Posterior vena cava (tissue), 2 donors: ENCODE results near the gene EXT2. TPM values are rescaled to one million over a fixed set of nuclear protein-coding genes. Genes with fewer than 3 reads are reported as not detected.
A peak's percentile ranks its signal among the peaks of the same experiment; 100 is the strongest.

Experiments
- DNase-seq: peaks from one replicate; pipeline ENCODE4 v3.0.0-alpha.2; 2020; ENCODE audit warnings: low spot score
- intact Hi-C, 2 donors: fragments of 100-400 bp; cut with DNase I; formaldehyde crosslinking; loops; one replicate each; pipeline versions ENCODE4 v1.14.1 to v1.14.2; 2022 to 2023
- total RNA-seq, 2 donors: library from RNA; stranded (reverse); fragmentation: NEBNext Ultra II Directional; extraction: Animal tissue kit (Norgen Biotek cat#: 25700); gene quantifications; one replicate each; pipeline ENCODE4 v1.2.1, GENCODE V29; 2021
- donor health status: DM: yes; HTN: yes; CAD: no.
- donor health status: DM: yes; HTN: yes; CAD: no.

Gene EXT2
- total RNA-seq, 2 donors from 2014 or later = 60.1 to 62.8 TPM

GRCh38 chr11:44247508-44247907, 152.0 kb downstream of the EXT2 start:
- intact Hi-C loops = no loop called here
- peak; percentile 29 for DNase-seq

DNA sequence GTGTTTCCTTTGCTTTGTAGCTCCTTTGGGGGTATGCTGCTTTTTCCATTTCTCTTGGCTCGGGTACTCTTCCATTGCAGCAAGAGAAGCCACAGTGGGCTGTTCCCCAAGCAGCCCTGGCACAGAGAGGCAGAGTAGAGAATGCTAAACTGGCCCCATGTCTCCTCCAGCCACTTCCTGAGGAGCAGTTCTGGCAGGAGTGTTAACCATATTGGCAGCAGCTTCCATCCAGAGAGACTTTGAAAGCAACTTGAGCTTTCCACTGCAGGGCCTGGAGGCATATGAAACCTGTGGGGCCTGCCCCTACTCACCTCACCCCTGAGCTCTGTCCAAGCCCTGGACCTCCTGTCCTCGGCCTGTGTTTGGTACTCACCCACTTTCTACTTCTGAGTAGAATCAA, 152.6 kb downstream of the EXT2 start:
- intact Hi-C loops = no loop called here
- DNase-seq = no peak

- DNase-seq = no peak
- intact Hi-C loops = no loop called here
Measured at GRCh38 chr11:44250421-44250820, 154.9 kb downstream of the EXT2 start.

- no peak for DNase-seq
- intact Hi-C loops = no loop called here
Measured at GRCh38 chr11:44252999-44253602, 157.6 kb downstream of the EXT2 start.

GRCh38 chr11:44255406-44256071, 160.1 kb downstream of the EXT2 start:
- no peak for DNase-seq
- intact Hi-C loops = no loop called here

GRCh38 chr11:44256673-44257291, 161.3 kb downstream of the EXT2 start:
- intact Hi-C loops = no loop called here

DNA sequence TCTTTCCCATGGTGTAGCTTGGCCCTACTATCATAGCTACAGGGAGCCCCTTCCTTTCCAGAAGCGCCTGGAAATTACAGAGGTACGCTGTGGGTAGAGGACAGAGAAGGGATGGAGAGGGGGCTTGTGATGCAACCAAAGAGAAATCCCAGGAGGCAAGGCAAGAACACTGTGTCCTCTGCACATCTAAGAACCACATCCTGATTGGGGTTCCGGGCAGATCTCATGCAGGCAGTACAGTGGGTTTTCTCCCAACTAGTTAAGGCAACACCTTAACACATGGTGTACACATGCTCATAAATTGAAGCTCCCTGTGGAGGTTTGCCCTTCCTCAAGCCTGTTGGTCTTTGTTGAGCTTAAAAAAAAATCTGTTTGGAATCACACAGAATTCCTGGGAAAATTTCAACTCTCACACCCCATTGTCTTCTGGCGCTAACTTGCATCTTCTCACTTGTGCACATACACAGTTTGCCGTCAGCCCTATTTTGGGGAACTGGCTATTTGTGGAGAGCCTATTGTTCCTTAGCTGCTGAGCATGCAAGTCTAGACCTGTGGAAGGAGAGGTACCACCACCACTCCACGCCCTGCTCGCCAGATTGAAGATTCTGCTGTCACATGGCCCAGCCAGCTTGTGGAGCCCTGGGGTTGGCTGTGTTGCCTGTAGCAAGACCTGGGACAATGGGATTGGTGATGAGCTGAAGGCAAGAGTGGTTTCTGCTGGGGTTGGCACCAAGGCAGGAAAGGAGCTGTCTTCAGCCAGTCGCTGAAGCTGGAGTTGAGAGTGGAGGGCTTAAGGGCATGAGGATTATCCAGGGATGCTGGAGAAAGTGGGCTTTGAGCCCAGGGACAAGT, 162.1 kb downstream of the EXT2 start:
- DNase-seq = no peak
- intact Hi-C loops = no loop called here

More at GRCh38 chr11:44256673-44257291, 161.3 kb downstream of the EXT2 start:
- no peak for DNase-seq

- intact Hi-C loops = no loop called here
- no peak for DNase-seq
Measured at GRCh38 chr11:44258190-44258489, 162.7 kb downstream of the EXT2 start.

DNA sequence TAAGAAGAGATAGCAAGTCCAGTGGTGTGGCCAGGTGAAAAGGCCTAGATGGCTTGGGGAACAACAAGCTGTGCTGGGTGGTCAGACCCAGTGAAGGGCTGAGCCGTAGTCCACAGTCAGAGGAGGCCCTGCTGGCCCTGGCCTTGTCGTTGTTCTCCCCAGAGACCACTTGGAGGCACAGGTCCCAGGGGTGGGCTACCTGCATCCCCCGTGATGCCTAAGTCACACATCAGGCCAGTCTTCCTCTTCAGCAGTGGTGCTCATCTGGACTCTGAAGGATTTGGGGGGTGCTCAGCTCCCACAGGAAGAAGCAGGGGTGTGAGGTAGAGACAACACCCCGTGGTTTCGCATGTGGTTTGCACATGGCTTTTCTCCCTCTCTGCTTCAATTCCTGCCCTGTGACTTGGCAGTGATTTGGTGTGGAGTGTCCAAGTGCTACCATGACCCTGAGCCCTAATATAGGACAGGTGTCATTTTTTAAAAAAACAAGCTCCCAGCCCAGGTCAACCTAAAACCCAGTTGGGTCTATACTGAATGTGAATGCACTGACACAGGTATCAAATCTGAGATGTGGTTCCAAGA, 163.5 kb downstream of the EXT2 start:
- DNase-seq = no peak
- intact Hi-C loops = no loop called here

DNA sequence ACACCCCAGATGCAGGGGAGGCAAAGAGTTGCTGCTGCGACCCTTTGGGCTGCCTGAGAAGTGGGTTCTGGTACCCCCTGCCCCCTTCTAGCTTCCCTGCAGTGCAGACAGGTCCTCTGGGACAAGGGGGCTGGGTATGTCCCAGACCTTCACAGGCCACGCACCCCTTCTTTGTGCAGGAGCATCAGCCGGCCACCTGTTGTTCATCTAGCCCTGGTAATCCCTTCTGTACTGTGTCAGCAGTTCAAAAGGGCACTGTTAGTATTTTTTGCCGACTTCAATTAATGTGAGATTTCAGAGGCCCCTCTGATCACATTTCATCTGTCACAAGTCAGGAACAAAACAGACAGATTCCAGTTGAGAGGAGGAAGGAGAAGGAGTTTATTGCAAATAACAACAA, 164.6 kb downstream of the EXT2 start:
- DNase-seq = no peak
- intact Hi-C loops = no loop called here

GRCh38 chr11:44261800-44262591, 166.5 kb downstream of the EXT2 start:
- DNase-seq = no peak
- intact Hi-C loops = no loop called here

GRCh38 chr11:44263738-44264437, 168.4 kb downstream of the EXT2 start:
- no peak for DNase-seq
- intact Hi-C loops = no loop called here

GRCh38 chr11:44264438-44264749, 168.9 kb downstream of the EXT2 start:
- intact Hi-C loops = no loop called here
- DNase-seq = no peak

- intact Hi-C loops = no loop called here
Measured at GRCh38 chr11:44264761-44265160, 169.3 kb downstream of the EXT2 start.

DNA sequence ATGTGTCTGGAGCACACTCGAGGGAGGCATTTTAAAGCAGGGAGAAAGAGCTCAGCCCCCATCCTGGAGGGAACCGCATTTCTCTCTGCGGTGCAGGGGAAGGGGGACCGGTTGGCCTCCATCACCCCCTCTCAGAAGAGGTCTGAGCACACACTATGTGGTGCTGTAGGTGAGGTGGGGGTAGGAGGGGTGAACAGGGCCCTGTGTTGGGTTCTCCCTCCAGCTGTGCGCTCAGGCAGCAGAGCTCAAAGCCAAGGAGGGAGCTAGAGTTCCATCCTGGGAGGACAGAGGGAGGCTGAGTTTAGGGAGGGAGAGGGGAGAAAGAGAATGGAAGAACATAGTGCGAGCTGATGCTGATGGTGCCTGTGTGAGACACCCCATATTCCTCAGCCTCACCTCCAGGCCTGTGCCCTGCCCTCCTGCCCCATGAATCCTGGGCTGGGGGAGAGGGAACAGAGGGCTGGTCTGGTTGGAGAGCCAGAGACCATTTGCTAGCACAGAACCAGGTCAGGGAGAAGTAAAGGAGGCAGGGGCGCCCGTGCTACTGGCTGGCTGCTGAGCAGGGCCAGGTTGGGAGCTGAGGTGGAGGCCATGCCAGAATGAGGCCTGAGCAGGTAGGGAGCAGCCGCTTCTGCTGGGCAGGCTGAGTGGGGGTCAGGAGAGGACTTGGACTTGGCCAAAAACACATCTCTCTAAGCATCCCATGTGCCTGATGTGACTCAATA, 170.7 kb downstream of the EXT2 start:
- intact Hi-C loops = no loop called here
- peak; percentile 56 for DNase-seq

More at GRCh38 chr11:44264761-44265160, 169.3 kb downstream of the EXT2 start:
- no peak for DNase-seq

GRCh38 chr11:44267006-44267749, 171.7 kb downstream of the EXT2 start:
- intact Hi-C loops = no loop called here
- peak; percentile 72 for DNase-seq
